GM12878 (cell line): ENCODE results near the gene FARS2.

Experiments used
- BHLHE40 ChIP-seq, 2 experiments: fragments of 450-650 bp in 1 of 2; IDR thresholded peaks; 2 replicates each; pipeline ENCODE4 v1.6.1; 2011 to 2017; ENCODE audit warnings: low read depth in 2 of 2, borderline replicate concordance in 1 of 2, improper control_type of control experiment in 1 of 2, low read length in 1 of 2, mild to moderate bottlenecking in 1 of 2
- CEBPB ChIP-seq, 2 experiments: fragments of 150-350 bp in 1 of 2; IDR thresholded peaks; 2 replicates each; pipeline ENCODE4 v1.6.1; 2012 to 2014; ENCODE audit warnings: low read depth in 2 of 2, low read length in 2 of 2, borderline replicate concordance in 1 of 2, inconsistent platforms in 1 of 2
- EZH2 ChIP-seq: IDR thresholded peaks from 2 replicates; pipeline ENCODE4 v1.6.1; 2012; ENCODE audit warnings: low read depth, mild to moderate bottlenecking, control low read depth, inconsistent platforms, low read length, borderline replicate concordance; ENCODE audit not compliant: control insufficient read depth
- JUND ChIP-seq: IDR thresholded peaks from 2 replicates; pipeline ENCODE4 v1.6.1; 2012; ENCODE audit warnings: low read depth, mild to moderate bottlenecking, low read length, improper control_type of control experiment, moderate library complexity
- POLR2A ChIP-seq: IDR thresholded peaks from 2 replicates; pipeline ENCODE4 v1.6.1; 2011; ENCODE audit warnings: low read depth, mild to moderate bottlenecking, low read length
- RAD21 ChIP-seq: IDR thresholded peaks from 2 replicates; pipeline ENCODE4 v1.6.1; 2011; ENCODE audit warnings: mild to moderate bottlenecking, low read depth, low read length, moderate library complexity; ENCODE audit not compliant: insufficient read depth
- ZNF24 ChIP-seq: fragments of 450-650 bp; IDR thresholded peaks from 2 replicates; pipeline ENCODE4 v1.6.1; 2017; ENCODE audit warnings: antibody characterized with exemption, mild to moderate bottlenecking
- ZNF274 ChIP-seq: IDR thresholded peaks from one replicate; pipeline ENCODE4 v1.8.0; 2011; ENCODE audit not compliant: insufficient read length, insufficient read depth
- TF ChIP-seq, protein P1 (sequence below): IDR thresholded peaks from 2 replicates; pipeline ENCODE4 v1.6.1; 2011; ENCODE audit warnings: borderline replicate concordance, low read depth, mild to moderate bottlenecking, moderate library complexity, mixed read lengths, low read length; ENCODE audit not compliant: insufficient read depth; ENCODE audit errors: extremely low read length
- TF ChIP-seq, protein P2 (sequence below), 3 experiments: IDR thresholded peaks in 2 of 3; conservative IDR thresholded peaks in 1 of 3; 2 replicates each; pipeline ENCODE4 v1.5.1; 2011; ENCODE audit warnings: low read depth in 3 of 3, low read length in 3 of 3, mild to moderate bottlenecking in 3 of 3, control low read depth in 2 of 3, moderate library complexity in 2 of 3, inconsistent platforms in 1 of 3, mixed read lengths in 1 of 3; ENCODE audit not compliant: control insufficient read depth in 2 of 3, insufficient read depth in 1 of 3; ENCODE audit errors: extremely low read depth in 1 of 3

DNA sequence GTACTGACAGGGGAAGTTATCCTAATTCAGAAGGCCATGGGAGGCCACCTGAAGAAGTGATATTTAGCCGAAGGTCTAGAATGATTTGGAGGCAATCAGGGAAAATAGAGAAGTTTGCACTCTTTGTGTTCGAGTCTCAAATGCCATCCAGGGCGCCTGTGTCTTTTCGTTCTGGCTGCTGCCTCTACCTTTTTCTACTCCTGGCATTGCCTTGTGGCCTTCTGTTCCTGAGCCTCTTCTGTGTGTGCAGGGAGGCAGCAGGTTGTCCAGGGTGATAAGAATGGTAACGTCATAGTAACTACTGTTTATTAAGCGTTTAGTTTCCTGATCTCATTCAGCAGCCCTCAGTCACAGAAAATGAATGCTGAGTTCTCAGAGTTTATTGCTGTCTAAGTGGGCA, 252.1 kb downstream of the FARS2 start:
- TF ChIP-seq JUND (no peak), EZH2 (no peak), POLR2A (no peak), ZNF24 (no peak), CEBPB (IDR thresholded peaks at IDR 0.05; ENCODE audit: borderline replicate concordance in 1 of 2, low read depth in 2 of 2, low read length in 2 of 2) (no peak), ZNF274 (no peak), BHLHE40 (IDR thresholded peaks at IDR 0.05; ENCODE audit: borderline replicate concordance in 1 of 2, low read depth in 2 of 2, low read length in 1 of 2) (no peak), RAD21 (no peak)
- TF ChIP-seq, protein P1, sequence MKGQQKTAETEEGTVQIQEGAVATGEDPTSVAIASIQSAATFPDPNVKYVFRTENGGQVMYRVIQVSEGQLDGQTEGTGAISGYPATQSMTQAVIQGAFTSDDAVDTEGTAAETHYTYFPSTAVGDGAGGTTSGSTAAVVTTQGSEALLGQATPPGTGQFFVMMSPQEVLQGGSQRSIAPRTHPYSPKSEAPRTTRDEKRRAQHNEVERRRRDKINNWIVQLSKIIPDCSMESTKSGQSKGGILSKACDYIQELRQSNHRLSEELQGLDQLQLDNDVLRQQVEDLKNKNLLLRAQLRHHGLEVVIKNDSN, result no peak
- TF ChIP-seq, protein P2, sequence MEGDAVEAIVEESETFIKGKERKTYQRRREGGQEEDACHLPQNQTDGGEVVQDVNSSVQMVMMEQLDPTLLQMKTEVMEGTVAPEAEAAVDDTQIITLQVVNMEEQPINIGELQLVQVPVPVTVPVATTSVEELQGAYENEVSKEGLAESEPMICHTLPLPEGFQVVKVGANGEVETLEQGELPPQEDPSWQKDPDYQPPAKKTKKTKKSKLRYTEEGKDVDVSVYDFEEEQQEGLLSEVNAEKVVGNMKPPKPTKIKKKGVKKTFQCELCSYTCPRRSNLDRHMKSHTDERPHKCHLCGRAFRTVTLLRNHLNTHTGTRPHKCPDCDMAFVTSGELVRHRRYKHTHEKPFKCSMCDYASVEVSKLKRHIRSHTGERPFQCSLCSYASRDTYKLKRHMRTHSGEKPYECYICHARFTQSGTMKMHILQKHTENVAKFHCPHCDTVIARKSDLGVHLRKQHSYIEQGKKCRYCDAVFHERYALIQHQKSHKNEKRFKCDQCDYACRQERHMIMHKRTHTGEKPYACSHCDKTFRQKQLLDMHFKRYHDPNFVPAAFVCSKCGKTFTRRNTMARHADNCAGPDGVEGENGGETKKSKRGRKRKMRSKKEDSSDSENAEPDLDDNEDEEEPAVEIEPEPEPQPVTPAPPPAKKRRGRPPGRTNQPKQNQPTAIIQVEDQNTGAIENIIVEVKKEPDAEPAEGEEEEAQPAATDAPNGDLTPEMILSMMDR (IDR thresholded peaks at IDR 0.05 in 2 of 3, conservative IDR thresholded peaks at IDR 0.05 in 1 of 3; ENCODE audit: control insufficient read depth in 2 of 3, extremely low read depth in 1 of 3, insufficient read depth in 1 of 3, low read depth in 3 of 3, low read length in 3 of 3), result no peak
